Glomerular visceral epithelial cell (primary cell): ENCODE data around the gene OXSR1.
"Not testable (repeated sequence)": the region's sequence is repeated elsewhere in the genome, so short reads cannot be mapped to it uniquely, and the experiment has no call there.

Experiments used
- DNase-seq: peaks from one replicate; pipeline ENCODE4 v3.0.0-alpha.2; 2016; ENCODE audit errors: extremely low spot score

The OXSR1 gene

DNA sequence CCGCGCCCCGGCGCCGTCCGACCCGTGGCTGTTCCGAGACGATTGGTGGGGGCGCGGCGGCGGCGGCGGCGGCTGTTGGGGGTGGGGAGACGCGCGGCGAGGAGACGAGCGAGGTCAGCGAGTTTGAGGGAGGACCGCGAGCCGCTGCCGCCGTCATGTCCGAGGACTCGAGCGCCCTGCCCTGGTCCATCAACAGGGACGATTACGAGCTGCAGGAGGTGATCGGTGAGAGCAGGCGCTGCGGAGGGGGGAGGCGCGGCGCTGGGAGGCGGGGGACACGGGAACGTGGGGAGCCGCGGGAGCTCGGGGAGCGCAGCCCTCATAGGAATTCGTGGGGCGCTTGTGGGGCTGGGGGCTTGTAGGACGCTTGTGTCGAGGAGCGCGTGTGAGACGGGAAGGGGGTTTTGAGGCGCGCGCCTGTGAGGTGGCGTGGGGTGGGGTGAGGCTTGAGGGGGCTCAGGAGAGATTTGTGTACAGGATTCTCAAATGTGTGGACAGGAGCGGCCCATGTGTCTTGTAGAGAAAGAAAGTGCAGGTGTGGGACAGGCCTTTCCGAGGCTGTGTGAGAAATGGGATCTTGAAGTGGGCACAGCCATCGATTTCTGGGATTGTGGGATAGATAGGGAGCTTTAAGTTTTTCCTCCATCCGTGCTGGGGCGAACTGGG lies 518 bp downstream of the OXSR1 start:
- DNase-seq: no peak

DNA sequence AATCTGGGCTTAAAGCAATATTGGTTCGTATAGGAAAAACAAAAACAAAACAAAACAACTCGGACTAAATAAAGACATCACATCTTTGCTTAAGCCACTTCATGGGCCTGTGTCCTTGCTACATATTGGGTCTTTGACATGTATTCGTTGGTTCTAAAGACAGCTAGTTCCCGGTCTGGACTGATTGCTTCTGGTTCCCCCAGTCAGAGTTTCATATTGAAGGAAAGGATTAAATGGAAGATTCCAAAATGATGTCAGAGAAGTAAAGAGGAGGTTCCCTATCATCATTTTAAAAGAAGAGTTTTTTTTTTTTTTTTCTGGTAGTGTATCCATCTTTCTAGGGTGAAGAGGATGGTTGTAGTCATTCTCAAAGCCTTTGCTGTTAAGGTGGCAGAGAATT lies 2.3 kb downstream of the OXSR1 start:
- DNase-seq: no peak

DNA sequence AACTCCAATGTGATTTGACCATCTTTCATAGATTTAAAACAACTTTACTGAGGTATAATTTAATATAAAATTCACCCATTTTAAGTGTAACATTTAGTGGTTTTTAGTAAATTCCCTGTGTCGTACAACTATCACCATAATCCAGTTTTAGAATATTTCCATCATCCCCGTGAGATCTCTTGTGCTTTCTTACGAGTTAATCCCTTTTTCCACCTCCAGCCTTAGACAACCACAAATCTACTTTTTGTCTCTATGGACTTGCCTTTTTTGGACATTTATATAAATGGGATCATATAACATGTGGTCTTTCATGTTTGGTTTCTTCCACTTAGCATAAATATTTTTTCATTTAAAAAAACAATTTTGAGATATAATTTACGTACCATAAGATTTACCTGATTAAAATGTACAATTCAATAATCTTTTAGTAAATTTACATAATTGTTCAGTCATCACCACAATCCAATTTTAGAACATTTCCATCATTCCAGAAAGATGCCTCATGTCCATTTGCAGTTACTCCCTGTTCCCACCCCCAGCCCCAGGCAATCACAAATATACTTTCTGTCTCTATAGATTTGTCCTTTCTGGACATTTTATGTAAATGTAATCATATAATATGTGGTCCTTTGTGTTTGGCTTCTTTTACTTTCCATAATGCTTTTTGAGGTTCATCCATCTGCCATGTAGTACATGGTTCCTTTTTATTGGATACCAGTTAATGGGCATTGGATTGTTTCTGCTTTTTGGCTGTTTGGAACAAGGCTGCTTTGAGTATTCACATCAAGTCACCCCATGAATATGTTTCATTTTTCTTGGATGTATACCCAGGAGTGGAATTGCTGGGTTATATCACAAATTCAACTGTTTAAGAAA lies 3.1 kb downstream of the OXSR1 start:
- DNase-seq: peak; percentile 11

DNA sequence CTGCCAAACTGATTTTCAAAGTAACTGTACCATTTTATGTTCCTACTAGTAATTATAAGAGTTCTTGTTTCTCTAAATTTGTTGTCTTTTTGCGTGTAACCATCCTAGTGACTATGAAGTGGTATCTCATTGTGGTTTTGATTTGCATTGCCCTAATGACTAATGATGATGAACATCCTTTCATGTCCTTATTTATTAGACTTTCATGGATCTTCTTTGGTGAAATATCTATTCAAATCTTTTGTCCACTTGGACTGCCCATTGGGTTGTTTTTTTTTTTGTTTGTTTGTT lies 3.6 kb downstream of the OXSR1 start:
- DNase-seq: no peak

DNA sequence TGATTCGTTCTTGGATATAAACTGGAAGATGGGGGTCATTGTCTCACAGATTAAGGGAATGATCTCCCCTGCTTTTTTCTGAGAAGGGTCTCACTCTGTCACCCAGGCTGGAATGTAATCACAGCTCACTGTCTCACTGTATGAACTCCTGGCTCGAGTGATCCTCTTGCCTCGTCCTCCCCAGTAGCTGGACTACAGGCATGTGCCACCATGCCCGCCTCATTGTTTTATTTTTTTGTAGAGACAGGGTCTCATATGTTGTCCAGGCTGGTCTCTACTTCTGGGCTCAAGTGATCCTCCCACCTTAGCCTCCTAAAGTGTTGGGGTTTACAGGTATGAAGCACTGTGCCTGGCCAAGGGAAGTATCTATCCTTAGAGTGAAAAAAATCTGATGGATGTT lies 5.4 kb downstream of the OXSR1 start:
- no peak for DNase-seq

DNA sequence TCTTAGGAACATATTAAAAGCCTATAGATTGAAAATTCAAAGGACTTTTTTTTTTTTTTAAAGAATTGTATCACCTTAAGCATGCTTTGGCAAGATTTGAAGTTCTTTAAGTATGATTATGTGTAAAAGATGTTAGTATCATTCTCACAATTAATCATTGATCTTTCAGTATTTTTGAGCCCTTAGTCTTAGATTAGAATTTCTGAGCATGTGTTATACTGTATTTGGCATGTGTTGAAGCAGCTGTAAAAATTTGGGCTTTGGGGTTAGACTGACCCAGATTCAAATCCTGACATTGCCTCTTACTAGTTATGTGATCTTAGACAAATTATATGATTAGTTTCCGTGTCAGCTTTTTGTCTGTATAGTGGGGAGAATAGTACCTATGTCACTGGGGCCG lies 6.3 kb downstream of the OXSR1 start:
- no peak for DNase-seq

DNA sequence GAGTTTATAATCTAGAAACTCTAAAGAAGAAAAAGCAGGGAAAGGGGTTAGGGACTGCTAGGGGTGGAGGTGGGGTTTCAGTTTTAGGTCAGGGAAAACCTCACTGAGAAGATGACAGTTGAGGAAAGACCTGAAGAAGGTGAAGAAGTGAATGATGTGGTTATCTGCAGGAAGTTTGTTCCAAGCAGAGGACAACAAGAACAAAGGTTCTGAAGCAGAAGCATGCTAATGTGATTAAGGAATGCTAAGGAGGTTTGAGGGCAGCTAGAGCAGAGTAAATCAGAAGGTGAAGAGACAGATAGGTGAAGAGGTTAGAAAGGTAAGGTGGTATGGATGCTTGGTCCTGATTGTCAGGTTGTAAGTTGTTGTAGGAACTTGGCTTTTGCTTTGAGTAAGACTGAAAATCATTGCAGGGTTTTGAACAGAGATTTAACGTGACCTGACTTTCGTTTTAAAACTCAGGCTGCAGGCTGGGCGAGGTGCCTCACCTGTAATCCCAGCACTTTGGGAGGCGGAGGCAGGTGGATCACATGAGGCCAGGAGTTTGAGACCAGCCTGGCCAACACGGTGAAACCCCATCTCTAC lies 8.6 kb downstream of the OXSR1 start:
- no peak for DNase-seq

DNA sequence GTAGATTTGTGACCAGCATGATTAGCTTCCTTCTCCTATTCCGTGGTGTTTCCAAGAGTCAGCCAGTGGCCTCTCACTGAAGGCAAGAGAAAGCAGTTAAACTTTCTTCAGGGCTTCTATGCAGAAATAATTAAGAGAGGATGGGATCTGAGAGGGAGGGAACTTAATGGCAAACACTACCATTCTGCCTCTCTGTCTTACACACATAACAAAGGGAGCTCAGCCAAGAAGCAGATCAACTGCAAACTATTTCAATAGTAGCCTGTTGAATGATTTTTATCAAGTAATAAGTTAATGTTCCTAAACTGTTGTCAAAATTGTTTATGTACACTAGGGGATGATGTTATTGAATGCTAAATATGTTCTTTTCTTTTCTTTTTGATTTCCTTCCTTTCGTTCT lies 11.8 kb downstream of the OXSR1 start:
- DNase-seq: no peak

DNA sequence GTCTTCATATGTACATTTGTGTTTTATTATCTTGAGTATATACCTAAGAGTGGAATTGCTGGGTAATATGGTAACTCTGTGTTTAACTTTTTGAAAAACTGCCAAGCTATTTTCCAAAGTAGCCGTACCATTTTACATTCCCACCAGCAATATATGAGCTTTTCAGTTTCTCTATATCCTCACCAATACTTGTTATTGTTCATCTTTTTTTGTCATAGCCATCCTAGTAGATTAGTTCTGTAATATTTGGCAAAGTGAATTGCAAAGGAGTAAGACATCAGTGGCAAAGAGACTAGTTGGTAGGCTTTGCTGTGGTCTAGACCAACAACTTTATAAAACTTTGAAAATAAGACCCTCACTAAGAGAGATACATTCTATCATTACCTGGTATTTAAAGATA lies 21.4 kb downstream of the OXSR1 start:
- DNase-seq: no peak

DNA sequence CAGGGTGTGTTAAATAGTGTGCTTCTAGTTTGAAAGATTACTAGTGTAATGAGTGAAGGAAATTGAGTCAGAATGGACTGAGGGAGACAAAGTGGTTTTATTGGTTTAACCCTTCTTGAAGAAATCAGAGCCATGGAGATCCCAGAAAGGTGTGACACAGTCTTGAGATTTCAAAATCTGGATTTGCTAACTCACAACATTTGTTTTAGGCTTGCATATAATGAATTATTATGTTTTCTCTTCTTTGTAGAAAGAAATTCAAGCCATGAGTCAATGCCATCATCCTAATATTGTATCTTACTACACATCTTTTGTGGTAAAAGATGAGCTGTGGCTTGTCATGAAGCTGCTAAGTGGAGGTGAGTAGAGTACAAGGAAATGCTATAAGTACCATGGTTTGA lies 25.1 kb downstream of the OXSR1 start:
- DNase-seq: no peak

DNA sequence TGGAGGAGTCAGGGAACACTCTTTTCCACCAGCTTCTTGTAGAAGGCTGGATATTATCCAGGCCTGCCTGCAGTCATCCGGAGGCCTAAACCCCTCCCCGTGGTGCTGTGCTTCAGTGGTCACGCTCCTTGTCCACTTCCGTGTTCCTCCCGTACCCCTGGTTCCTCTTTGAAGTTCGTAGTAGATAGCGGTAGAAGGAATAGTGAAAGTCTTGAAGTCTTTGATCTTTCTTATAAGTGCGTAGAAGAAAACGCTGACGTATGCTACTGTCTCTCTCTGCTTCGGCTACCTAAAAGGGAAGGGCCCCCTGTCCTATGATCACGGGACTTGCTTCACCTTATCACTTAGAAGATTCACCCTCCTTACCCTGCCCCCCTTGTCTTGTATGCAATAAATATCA lies 37.6 kb downstream of the OXSR1 start:
- not testable (repeated sequence) for DNase-seq

DNA sequence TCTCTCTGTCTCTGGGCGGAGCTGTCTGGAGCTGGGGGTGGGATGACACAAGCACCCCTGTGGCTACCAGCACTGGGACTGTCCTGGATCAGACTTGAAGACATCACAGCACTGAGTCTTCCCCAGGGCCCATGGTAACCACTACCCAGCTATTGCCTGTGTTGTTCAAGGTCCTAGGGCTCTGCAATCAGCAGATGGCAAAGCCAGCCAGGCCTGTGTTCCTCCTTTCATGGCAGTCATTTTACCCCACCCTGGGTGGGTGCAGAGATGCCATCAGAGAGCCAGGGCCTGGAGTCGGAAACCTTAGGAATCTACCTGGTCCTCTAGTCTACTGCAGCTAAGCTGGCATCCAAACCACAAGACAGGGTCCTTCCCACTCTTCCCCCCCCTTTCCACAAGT lies 38.4 kb downstream of the OXSR1 start:
- DNase-seq: no peak

DNA sequence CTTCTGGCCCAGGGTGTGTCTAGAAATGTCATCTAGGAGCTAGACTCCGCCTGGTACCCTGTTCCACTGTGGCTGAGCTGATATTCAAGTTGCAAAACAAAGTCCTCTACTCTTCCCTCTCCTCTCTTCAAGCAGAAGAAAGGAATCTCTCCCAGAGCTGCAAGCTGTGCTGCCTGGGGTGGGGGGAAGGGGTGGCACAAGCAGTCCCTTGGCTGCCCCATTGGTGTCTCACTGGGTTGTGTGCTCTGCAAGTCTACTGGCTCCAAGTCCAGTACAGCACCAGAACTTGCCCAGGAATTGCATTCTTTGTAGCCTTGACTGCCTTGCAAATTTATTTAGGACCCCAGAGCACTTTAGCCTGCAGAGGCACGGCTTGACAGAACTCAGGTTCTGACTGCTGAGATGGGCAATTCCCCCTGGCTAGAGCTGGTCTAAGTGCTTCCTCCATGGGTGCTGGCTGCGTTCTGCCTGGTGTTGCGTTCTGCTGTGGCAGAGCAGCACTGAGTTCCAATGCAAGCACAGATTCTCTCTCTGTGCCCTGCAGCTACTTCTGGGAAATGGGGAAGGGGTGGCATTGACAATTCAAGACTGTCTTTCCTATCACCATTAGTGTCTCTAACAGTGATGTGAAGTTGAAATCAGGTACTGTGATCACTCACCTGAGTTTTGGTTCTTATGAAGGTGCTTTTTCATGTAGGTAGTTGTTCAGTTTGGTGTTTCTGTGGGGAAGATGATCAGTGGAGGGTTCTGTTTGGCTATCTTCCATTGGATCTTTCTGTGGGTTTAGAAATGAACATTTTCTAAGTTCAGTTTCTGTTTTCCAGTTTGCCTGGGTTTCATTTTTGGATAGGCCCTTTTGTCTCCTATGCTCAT lies 39.5 kb downstream of the OXSR1 start:
- no peak for DNase-seq

DNA sequence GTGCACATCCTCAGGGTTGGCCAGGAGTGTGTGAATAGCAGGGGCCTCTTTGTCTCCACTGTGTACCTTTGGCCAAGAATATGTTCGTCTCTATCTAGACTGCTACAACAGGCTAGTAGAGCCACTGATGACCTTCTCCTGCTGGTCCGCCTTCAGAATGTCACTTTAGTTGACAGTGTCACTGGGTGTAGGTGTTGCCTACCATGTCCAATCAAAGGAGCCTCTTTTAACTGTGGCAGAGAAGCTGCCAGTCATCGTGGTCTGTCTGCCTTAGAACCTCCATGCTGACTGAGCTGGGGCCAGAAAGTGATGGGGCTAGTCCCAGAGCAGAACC lies 40.1 kb downstream of the OXSR1 start:
- DNase-seq: no peak

DNA sequence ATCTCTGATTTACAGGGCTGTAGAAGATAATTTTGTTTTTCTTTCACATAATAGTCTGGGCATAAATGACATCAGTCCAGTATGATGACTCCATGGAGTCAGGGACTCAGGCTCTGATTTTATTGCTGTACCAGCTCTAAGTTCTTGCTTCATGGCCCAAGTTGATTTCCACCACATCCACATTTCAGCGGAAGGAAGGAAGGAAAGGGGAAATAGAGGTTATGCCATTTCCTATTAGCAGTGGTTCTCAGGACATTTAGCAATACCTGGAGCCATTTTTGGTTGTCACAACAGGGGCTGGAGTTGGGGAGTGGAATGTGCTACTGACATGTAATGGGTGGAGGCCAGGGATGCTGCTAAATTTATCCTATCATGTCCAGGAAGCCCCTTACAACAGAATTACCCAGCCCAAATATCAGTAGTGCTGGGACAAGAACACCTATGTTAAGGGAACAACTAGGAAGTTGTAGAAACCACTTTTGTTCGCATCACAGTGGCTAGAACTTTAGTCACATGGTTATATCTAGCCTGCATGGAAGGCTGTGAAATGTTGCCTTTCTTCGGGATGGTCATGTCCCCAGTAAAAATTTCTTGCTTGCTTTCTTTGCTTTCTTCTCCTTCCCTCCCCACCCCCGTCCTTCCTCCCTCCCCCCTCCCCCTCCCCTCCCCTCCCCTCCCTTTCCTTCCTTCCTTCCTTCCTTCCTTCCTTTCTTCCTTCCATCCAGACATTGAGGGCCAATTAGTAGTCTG lies 42.1 kb downstream of the OXSR1 start:
- no peak for DNase-seq

DNA sequence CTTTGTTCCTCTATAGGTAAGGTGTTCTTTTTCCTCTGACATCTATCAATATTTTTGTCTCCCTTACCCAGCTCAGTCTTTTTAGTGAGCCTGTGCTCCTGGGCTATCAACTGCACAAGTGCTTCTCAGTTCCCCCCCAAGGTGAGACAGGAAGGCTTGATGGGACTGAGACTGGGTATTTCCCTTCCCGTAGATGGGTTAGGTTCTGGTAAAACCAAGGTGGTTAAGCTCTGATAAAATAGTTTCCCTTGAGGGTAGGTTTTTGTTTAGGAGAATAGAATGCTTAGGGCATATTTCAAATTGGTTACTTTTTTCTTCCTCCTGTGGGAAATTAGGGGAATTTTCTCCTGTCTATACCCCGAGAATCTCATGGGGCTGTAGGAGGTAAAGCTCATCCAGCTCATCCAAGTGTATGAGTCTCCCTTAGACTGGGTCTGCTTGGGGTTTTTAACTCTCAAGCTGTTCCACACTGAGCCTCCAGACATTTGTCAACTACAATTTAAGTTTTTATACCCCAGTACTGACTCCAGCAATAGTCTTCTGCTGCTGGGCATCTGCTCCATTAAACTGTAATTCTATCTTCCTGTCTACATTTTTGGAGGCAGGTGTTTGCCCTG lies 44.9 kb downstream of the OXSR1 start:
- DNase-seq: no peak

DNA sequence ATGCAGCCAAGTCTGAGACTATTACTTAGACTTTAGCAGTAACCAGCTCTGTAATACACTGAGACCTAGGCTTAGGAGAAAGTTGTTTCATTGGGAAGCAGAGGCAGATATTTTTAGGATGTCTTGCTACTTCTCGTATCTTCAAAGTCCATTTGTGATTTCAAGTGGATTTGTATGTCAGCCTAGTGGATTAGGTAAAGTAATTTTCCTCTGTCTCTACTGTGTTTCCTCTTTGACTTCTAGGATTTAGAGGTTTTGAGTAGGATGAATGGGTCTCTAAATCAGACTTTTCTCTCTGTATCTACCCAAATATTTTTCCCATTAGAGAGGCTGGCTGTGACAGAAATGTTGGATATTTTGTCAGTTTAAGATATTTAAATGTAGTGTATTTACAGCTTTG lies 46.8 kb downstream of the OXSR1 start:
- no peak for DNase-seq

DNA sequence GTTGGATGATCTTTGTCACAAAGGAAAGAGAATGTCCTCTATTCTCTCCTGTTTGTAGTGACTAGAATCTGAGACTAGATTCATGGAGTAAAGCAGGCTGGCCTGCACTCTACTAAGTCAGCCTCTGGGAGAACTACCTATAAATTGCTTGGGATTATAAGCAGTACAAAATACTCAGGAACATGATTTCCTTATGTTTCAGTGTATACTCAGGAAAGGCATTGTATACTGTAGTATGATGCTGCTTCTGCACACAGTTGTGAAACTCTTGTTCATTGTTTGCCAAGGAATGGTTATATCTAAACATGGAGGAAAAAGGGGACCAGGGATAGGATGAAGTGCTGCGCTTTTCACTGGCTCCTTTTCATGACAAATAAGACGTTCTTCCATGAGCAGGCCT lies 49.2 kb downstream of the OXSR1 start:
- DNase-seq: no peak

DNA sequence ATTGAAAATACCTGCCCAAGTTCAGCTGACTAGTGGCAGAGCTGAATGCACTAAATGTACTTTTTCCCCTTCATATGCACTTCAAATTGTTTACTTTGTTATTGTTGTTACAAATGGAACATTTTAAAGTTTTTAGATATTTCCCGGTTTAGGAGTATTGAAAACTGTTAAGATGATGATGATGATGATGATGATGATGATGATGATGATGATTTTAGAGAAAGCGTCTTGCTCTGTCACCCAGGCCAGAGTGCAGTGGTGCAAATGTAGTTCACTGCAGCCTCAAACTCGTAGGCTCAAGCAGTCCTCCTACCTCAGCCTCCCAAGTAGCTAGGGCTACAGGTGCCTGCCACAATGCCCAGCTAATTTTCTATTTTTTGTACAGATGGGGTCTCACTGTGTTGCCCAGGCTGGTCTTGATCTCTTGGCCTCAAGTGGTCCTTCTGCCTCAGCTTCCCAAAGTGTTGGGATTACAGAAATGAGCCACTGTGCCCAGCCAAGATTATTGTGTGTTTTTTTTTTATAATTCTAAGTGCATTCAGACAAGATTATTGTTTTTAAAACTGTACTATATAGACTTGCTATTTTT lies 54.4 kb downstream of the OXSR1 start:
- no peak for DNase-seq

DNA sequence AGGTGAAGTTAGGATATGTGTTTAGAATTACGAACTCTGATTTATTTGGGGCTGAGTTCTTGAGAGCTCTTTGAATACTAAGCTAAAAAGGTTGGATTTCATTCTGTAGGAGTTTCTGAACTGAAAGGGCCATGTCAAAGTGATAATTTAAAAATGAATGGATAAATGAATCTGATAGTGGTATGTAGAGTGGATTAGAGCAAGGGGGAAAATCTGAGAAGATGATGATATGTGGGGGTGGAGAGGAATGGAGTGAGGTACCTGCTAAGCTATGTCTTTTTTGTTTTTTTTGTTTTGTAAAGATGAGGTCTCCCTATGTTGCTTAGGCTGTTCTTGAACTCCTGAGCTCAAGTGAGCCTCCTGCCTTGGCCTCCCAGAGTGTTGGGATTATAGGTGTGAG lies 55.7 kb downstream of the OXSR1 start:
- no peak for DNase-seq

DNA sequence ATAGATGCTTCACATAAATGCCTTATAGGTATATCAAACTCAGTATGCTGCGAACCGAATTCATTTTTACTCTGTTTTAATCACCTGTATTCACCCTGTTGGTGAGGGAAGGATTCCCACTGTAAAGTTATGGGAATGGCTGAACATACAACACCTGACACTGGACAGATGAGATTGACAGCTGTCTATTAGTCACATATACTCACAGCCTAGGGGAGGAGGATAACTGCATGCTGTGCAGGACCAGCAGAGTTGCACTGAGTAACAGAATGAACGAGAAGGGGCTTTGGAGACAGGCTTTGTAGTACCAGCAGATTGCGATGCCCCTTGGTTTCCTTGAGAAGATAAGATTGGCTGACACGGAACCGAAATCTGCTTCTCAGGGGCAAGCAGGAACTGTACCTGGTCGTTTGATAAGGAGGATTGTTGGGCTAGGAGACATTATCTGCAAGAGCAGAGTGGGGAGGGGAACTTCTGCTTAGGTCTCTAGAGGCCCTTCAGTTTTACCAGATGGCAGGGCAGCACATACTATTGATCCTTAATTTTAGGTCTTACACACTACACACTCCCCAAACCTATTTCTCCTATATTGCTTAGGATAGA lies 56.8 kb downstream of the OXSR1 start:
- DNase-seq: no peak
